ENCODE data around the gene TMEM41A.

DNA sequence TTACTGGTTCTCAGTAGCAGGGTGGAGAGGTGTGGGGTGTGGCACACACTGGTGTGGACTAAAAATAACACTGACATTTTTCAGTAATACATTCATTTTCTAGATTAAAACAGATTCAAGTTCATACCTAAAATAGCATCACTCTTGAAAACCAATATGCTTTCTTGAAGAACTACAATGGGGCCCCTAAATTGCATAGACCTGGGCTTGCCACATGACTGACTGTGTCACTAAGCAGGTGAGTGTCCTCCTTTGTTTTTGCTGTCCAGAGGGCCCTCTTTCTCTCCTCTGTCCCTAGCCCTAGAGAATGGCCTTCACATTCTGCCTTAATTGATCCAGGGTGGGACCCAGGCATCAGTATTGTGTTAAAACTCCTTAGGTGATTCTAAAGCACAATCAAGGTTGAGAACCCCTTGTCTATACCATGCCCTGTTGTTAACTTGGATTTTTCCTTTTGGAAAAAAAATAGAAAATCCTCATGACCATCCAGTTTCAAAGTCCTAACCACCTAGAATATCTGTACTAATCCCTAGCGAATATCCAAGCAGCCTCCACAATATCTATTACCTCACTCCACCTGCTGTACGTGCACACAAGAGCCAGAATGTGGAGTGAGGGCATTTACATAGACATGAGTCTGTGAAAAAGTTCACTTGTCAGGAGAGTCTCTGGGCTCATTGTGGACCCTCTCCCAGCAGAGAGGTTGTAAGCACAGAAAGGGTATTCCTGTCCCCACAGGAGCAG is 18.7 kb upstream of the TMEM41A start:
- no peak for TF ChIP-seq SIN3A (IDR thresholded peaks at IDR 0.05; ENCODE audit: borderline replicate concordance, insufficient read depth, low read length)
- TF ChIP-seq TAF1 (IDR thresholded peaks at IDR 0.05; ENCODE audit: borderline replicate concordance, insufficient read depth, low read length) = no peak
- TF ChIP-seq POLR2AphosphoS5 (IDR thresholded peaks at IDR 0.05; ENCODE audit: low read depth, low read length) = no peak
- TF ChIP-seq REST (IDR thresholded peaks at IDR 0.05; ENCODE audit: insufficient read depth in 1 of 2, low read depth in 2 of 2, low read length in 2 of 2) = no peak
- TF ChIP-seq FOXP2 (optimal IDR thresholded peaks at IDR 0.05; ENCODE audit: borderline replicate concordance, extremely low read depth, extremely low read length, insufficient read depth) = no peak

All from PFSK-1 (cell line).